ENCODE measurements around the gene RASSF3.

Gene RASSF3

DNA sequence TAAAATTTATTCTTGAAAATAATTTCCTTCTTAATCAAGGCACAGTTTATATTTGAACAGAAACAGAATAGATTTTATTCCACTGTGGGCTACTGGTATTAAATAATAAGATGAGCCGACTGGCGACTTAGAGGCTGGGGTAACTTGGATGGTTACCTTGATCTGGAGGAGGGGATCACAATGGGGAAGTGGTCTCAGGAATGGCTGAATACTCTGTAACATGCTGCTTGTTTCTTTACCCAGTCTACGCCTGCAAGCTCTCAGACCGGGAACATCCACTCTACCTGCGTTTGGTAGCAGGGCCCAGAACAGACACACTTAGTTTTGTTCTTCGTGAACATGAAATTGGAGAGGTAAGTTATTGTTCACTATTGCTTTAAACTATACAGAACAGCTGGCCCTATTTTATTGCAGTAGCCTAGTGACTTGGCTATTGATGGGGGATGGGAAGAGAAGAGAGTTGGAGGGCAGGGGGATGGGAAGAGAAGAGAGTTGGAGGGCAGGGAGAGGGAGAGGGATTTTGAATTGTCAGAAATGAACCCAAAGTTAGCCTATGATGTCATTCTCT is 81.0 kb downstream of the RASSF3 start:
- DNase-seq (ENCODE audit: low read depth) = no peak

GRCh38 chr12:64691795-64692583 is 81.7 kb downstream of the RASSF3 start:
- no peak for DNase-seq (ENCODE audit: low read depth)

GRCh38 chr12:64694130-64695040 is 84.1 kb downstream of the RASSF3 start:
- no peak for DNase-seq (ENCODE audit: low read depth)

- no peak for DNase-seq (ENCODE audit: low read depth)
Observed at GRCh38 chr12:64695550-64695949, 85.3 kb downstream of the RASSF3 start.

GRCh38 chr12:64696080-64696741 is 85.9 kb downstream of the RASSF3 start:
- no peak for DNase-seq (ENCODE audit: low read depth)

DNA sequence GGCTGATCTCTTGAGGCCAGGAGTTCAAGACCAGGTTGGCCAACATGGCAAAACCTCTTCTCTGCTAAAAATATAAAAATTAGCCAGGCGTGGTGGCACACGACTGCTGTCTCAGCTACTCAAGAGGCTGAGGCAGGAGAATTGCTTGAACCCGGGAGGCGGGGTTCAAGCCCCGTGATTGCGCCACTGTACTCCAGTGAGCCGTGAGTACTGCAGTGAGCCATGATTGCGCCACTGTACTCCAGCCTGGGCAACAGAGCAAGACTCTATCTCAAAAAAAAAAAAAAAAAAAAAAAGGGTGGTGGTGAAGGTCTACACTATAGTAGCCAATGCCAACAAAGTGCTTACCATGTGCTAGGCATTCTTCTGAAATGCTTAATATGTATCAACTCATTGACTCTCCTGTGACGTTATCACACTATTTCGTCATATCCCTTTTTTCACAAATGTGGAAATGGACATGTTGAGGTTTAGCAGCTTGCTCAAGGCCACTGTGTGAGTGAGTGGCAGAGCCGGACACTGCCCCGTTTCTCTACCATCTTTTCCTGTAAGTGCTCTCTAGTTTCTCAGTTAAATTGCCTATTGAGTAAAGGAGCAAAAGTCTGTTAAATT is 89.3 kb downstream of the RASSF3 start:
- DNase-seq (ENCODE audit: low read depth) = no peak

- DNase-seq (ENCODE audit: low read depth) = no peak
Observed at GRCh38 chr12:64700532-64700931, 90.2 kb downstream of the RASSF3 start.

DNA sequence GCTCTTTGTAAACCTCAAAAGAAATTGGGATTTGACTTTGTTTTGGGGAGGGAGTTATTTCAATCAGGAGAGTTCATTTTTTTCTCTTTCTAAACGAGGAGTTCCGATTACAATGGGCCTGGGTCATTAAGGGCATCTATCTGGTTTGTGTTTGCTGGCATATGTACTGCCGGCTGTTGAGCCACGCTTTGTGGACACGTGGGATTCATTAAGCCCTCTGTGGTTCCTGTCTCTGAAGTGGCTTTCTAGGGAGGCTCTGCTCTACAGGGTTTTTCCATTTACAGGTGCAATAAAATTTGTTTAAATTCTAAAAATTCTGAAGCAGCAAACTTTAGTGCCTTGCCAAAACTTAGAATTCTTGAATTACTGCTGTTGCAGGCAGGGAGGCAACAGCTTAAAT is 91.0 kb downstream of the RASSF3 start:
- no peak for DNase-seq (ENCODE audit: low read depth)

GRCh38 chr12:64706306-64706705 is 96.0 kb downstream of the RASSF3 start:
- no peak for DNase-seq (ENCODE audit: low read depth)

- no peak for DNase-seq (ENCODE audit: low read depth)
Observed at GRCh38 chr12:64706857-64707256, 96.6 kb downstream of the RASSF3 start.

- no peak for DNase-seq (ENCODE audit: low read depth)
Observed at GRCh38 chr12:64707362-64707761, 97.1 kb downstream of the RASSF3 start.

DNA sequence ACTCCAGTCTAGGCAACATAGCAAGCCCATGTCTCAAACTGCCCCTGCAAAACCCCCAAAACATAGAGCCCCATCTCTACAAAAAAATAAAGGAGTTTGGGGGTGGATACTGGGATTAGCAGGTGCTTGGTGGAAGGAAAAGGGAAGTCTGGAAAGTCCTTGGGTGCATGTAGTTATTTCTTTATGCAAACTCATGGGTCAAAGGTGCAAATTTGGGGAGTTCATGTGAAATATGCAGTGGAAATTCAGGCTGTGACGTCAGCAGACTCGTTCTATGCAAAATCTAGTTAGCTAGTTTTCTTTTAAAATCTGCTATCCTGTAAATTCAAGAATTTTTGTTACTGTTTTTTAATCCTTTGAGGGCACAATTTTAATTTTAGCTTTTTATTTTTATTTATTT is 97.6 kb downstream of the RASSF3 start:
- DNase-seq (ENCODE audit: low read depth) = no peak

- DNase-seq (ENCODE audit: low read depth) = no peak
Observed at GRCh38 chr12:64709429-64709828, 99.1 kb downstream of the RASSF3 start.

DNA sequence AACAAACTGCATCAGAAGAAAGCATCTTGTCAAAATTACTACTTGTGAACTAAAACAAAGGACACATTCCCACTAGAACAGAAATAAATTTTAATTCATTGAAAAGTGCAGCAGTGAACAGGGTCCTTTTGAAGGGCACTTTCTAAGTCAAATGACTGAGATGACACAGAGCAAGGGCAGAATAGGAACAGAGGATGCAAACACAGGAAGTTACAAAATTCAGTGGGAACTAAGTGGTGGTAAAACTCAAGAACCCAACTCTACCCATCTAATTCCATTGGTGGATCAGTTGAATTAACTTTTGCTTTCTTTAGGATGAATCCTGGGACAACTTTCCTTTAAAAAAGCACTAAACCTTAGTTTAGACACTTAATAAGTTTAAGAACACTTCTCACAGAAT is 103.1 kb downstream of the RASSF3 start:
- no peak for DNase-seq (ENCODE audit: low read depth)

GRCh38 chr12:64714551-64714968 is 104.3 kb downstream of the RASSF3 start:
- DNase-seq (ENCODE audit: low read depth) = peak; percentile 11

- no peak for DNase-seq (ENCODE audit: low read depth)
Observed at GRCh38 chr12:64716371-64716770, 106.1 kb downstream of the RASSF3 start.

DNA sequence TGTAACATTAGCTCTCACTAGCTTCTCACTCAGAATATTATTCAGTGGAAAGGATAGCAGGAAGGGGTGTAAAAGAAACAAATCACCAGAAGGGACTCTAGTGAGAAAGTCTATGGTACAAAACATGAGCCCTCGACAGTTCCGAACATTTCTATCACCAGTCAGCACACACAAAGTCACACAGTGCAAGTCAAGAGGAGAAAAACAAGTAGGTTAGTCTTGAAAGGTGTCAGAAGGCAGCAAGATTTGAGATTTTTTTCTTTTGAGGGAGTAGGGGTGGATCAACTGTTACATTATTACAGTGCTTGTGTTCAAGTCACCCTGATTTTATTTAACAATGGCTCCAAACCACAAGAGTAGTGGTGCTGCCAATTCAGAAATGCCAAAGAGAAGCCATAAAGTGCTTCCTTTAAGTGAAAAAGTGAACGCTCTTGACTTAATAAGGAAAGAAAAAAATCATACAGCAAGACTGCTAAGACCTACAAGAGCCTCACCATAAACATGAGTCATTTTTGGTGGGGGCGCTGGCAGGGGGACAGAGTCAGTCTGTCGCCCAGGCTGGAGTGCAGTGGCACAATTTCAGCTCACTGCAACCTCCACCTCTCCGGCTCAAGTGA is 106.7 kb downstream of the RASSF3 start:
- no peak for DNase-seq (ENCODE audit: low read depth)

DNA sequence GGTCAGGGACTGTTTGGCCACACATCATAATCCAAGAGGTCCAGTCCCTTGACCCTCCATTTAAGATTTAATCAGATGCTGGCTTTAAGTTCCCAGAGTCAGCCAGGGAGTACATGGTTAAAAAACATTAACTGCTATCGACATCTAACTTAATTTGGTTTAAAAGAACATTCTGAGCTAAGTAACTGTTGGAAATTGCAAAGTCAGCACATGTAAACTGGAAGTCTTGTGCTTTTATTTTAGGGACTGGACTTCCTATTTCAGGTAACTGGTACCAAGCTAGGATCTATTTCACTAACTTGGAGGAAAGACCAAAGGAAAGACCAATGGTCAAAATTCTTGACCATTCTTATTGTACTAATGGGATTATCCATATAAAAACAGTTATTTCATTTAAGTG is 108.4 kb downstream of the RASSF3 start:
- DNase-seq (ENCODE audit: low read depth) = no peak

DNA sequence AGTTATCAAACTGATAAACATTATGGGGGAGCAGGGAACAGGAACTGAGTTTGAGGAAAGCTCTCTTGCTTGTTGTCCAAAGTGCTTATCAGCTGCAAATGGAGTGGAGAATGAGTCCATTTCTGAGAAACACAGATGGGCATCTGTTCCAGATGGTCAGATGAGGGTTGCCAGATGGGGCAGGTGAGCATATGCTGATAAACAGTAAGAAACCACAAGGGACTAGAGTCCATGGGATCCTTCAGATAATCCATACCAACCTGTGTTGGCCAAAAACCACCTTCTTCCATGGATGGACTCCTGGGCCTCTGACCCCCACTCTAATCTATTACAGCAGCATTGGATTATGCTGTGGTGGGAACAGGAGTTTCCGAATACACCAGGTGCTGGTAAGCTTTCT is 110.6 kb downstream of the RASSF3 start:
- DNase-seq (ENCODE audit: low read depth) = no peak

GRCh38 chr12:64722835-64723234 is 112.5 kb downstream of the RASSF3 start:
- DNase-seq (ENCODE audit: low read depth) = no peak

GRCh38 chr12:64723630-64724029 is 113.3 kb downstream of the RASSF3 start:
- DNase-seq (ENCODE audit: low read depth) = no peak
